HEK293 (cell line): ENCODE data around the gene CACTIN.
A peak's percentile ranks its signal among the peaks of the same experiment; 100 is the strongest.

Experiments
- CTCF ChIA-PET: fragments of 350-600 bp; formaldehyde crosslinking; extraction: SDS; loops from one replicate; lab custom pipeline; 2021; ENCODE audit warnings: antibody characterized with exemption; lab: Yijun Ruan, JAX
- POLR2A ChIA-PET: fragments of 300-600 bp; formaldehyde crosslinking; extraction: SDS; loops from one replicate; lab custom pipeline; 2020; ENCODE audit warnings: antibody characterized with exemption, inconsistent platforms; lab: Yijun Ruan, JAX
- H3K27ac ChIP-seq: fragments of 200-500 bp; sonication (Bioruptor generic); 2 replicates; pipeline ENCODE4 v1.5.1; 2014; ENCODE audit warnings: low read depth, low read length, control low read depth, inconsistent platforms; ENCODE audit errors: extremely low read depth
- H3K36me3 ChIP-seq, 2 experiments: fragments of 200-500 bp in 1 of 2; sonication (Bioruptor generic) in 1 of 2; 1 replicate in 1 of 2; 2 replicates in 1 of 2; pipeline ENCODE4 v1.5.1; 2014 to 2017; ENCODE audit warnings: inconsistent platforms in 2 of 2, low read length in 2 of 2; ENCODE audit not compliant: control insufficient read depth in 2 of 2, insufficient read depth in 1 of 2
- H3K4me1 ChIP-seq: fragments of 200-500 bp; sonication (Bioruptor generic); 2 replicates; pipeline ENCODE4 v1.5.1; 2014; ENCODE audit warnings: mild to moderate bottlenecking, low read length, inconsistent platforms; ENCODE audit not compliant: control insufficient read depth, insufficient read depth
- H3K4me3 ChIP-seq: 2 replicates; pipeline ENCODE4 v1.5.1; 2011; ENCODE audit warnings: low read depth, mild to moderate bottlenecking, control low read depth, low read length, moderate library complexity
- H3K9me3 ChIP-seq: fragments of 200-500 bp; sonication (Bioruptor generic); 2 replicates; pipeline ENCODE4 v1.5.1; 2014; ENCODE audit warnings: low read depth, low read length, inconsistent platforms; ENCODE audit not compliant: control insufficient read depth, insufficient read depth
- ATF2 ChIP-seq: fragments of 450-650 bp; formaldehyde crosslinking; IDR thresholded peaks from 2 replicates; pipeline ENCODE4 v1.5.1; 2016; ENCODE audit warnings: missing biosample characterization, missing genetic modification characterization, low read depth
- FEZF1 ChIP-seq: fragments of 450-650 bp; formaldehyde crosslinking; IDR thresholded peaks from 2 replicates; pipeline ENCODE4 v1.5.1; 2016; ENCODE audit warnings: missing biosample characterization, missing genetic modification characterization
- GLI2 ChIP-seq: fragments of 450-650 bp; formaldehyde crosslinking; IDR thresholded peaks from 2 replicates; pipeline ENCODE4; 2017; ENCODE audit warnings: missing biosample characterization, missing genetic modification characterization, low read depth, borderline replicate concordance
- GLIS2 ChIP-seq: fragments of 450-650 bp; formaldehyde crosslinking; IDR thresholded peaks from 2 replicates; pipeline ENCODE4 v1.5.1; 2016; ENCODE audit warnings: missing biosample characterization, missing genetic modification characterization
- REPIN1 ChIP-seq: fragments of 450-650 bp; formaldehyde crosslinking; IDR thresholded peaks from 2 replicates; pipeline ENCODE4 v1.5.1; 2017; ENCODE audit warnings: missing biosample characterization, missing genetic modification characterization, low read depth
- ZEB2 ChIP-seq: fragments of 450-650 bp; formaldehyde crosslinking; IDR thresholded peaks from 2 replicates; pipeline ENCODE4 v1.5.1; 2016; ENCODE audit warnings: missing biosample characterization, missing genetic modification characterization
- ZFHX2 ChIP-seq: fragments of 450-650 bp; formaldehyde crosslinking; conservative IDR thresholded peaks from 2 replicates; pipeline ENCODE4 v1.5.1; 2016; ENCODE audit warnings: missing biosample characterization, missing genetic modification characterization
- ZNF114 ChIP-seq: fragments of 450-650 bp; formaldehyde crosslinking; IDR thresholded peaks from 2 replicates; pipeline ENCODE4 v1.5.0; 2017; ENCODE audit warnings: missing biosample characterization, missing genetic modification characterization
- ZNF16 ChIP-seq: fragments of 450-650 bp; formaldehyde crosslinking; IDR thresholded peaks from 2 replicates; pipeline ENCODE4 v1.5.1; 2016; ENCODE audit warnings: low read depth, missing biosample characterization, missing genetic modification characterization
- ZNF19 ChIP-seq: fragments of 450-650 bp; formaldehyde crosslinking; IDR thresholded peaks from 2 replicates; pipeline ENCODE4; 2016; ENCODE audit warnings: missing biosample characterization, missing genetic modification characterization, low read depth
- ZNF23 ChIP-seq: fragments of 450-650 bp; formaldehyde crosslinking; IDR thresholded peaks from 2 replicates; pipeline ENCODE4 v1.5.1; 2016; ENCODE audit warnings: missing biosample characterization, missing genetic modification characterization, borderline replicate concordance
- ZNF24 ChIP-seq: fragments of 450-650 bp; formaldehyde crosslinking; IDR thresholded peaks from 2 replicates; pipeline ENCODE4 v1.5.1; 2016; ENCODE audit warnings: missing biosample characterization, missing genetic modification characterization
- ZNF362 ChIP-seq: fragments of 450-650 bp; formaldehyde crosslinking; IDR thresholded peaks from 2 replicates; pipeline ENCODE4 v1.5.1; 2016; ENCODE audit warnings: missing biosample characterization, missing genetic modification characterization
- ZNF391 ChIP-seq: fragments of 450-650 bp; formaldehyde crosslinking; IDR thresholded peaks from 2 replicates; pipeline ENCODE4 v1.5.1; 2016; ENCODE audit warnings: low read depth, missing biosample characterization, missing genetic modification characterization, borderline replicate concordance
- ZNF473 ChIP-seq: fragments of 450-650 bp; formaldehyde crosslinking; IDR thresholded peaks from 2 replicates; pipeline ENCODE4 v1.5.1; 2017; ENCODE audit warnings: missing biosample characterization, missing genetic modification characterization
- ZNF600 ChIP-seq: fragments of 450-650 bp; formaldehyde crosslinking; IDR thresholded peaks from 2 replicates; pipeline ENCODE4 v1.5.1; 2016; ENCODE audit warnings: missing biosample characterization, missing genetic modification characterization
- ZNF629 ChIP-seq: fragments of 450-650 bp; formaldehyde crosslinking; IDR thresholded peaks from 2 replicates; pipeline ENCODE4 v1.5.1; 2017; ENCODE audit warnings: missing biosample characterization, missing genetic modification characterization
- ZNF639 ChIP-seq: fragments of 450-650 bp; formaldehyde crosslinking; IDR thresholded peaks from 2 replicates; pipeline ENCODE4 v1.5.1; 2016; ENCODE audit warnings: missing biosample characterization, missing genetic modification characterization
- ZNF768 ChIP-seq: fragments of 450-650 bp; formaldehyde crosslinking; IDR thresholded peaks from 2 replicates; pipeline ENCODE4 v1.5.1; 2018; ENCODE audit warnings: missing biosample characterization, mild to moderate bottlenecking, missing genetic modification characterization
- ZSCAN18 ChIP-seq: fragments of 450-650 bp; formaldehyde crosslinking; IDR thresholded peaks from 2 replicates; pipeline ENCODE4 v1.5.1; 2016; ENCODE audit warnings: missing biosample characterization, missing genetic modification characterization
- TF ChIP-seq, protein P1 (sequence below): fragments of 450-650 bp; formaldehyde crosslinking; IDR thresholded peaks from 2 replicates; pipeline ENCODE4 v1.5.1; 2016; ENCODE audit warnings: missing biosample characterization, missing genetic modification characterization
- TF ChIP-seq, protein P2 (sequence below): fragments of 450-650 bp; IDR thresholded peaks from 2 replicates; pipeline ENCODE4 v1.5.1; 2018; ENCODE audit warnings: missing biosample characterization, mild to moderate bottlenecking, missing genetic modification characterization
- TF ChIP-seq, protein P3 (sequence below): fragments of 450-650 bp; formaldehyde crosslinking; IDR thresholded peaks from 2 replicates; pipeline ENCODE4 v1.5.1; 2016; ENCODE audit warnings: missing biosample characterization, missing genetic modification characterization

Gene CACTIN

DNA sequence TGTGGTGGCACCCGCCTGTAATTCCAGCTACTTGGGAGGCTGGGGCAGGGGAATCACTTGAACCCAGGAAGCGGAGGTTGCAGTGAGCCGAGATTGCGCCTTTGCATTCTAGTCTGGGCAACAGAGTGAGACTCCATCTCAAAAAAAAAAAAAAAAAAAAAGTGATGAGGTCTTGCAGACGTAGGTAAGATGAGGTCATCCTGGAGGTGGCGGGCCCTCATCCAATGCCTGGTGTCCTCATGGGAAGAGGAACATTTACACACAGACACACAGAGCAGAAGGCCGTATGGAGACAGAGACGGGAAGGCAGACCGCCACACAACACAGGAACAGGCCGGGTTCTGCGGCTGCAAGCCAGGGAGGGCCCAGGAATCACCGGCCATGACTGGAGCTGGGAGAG lies 4.4 kb downstream of the CACTIN start:
- H3K36me3 ChIP-seq: peaks cover 0 to 31% of the 10 kb centered on the region in 2 experiments; a peak in 2 of 3 replicates
- no peaks in the 10 kb centered on the region for H3K9me3 ChIP-seq
- ChIA-PET POLR2A (no interaction called here), CTCF (interaction anchor here (0.7 to 1.1 kb wide), 2 partner anchors 14 to 76 kb away, joined by 3 read pairs; no protein-coding TSS in a partner anchor)
- no peak overlapping the region for H3K4me3 ChIP-seq
- TF ChIP-seq ZNF24 (tag by site-specific recombination) (no peak), ZNF23 (tag by site-specific recombination) (no peak), ATF2 (tag by site-specific recombination) (peak; percentile 58), ZNF391 (tag by site-specific recombination) (no peak), ZNF639 (tag by site-specific recombination) (no peak), ZFHX2 (peak; percentile 25), ZNF16 (tag by site-specific recombination) (no peak), ZNF629 (tag by site-specific recombination) (0 out of 2 replicates have a peak, but pooled peaks have one; percentile 13), ZNF600 (tag by site-specific recombination) (0 out of 2 replicates have a peak, but pooled peaks have one; percentile 48), FEZF1 (tag by site-specific recombination) (no peak)
- TF ChIP-seq, protein P1, sequence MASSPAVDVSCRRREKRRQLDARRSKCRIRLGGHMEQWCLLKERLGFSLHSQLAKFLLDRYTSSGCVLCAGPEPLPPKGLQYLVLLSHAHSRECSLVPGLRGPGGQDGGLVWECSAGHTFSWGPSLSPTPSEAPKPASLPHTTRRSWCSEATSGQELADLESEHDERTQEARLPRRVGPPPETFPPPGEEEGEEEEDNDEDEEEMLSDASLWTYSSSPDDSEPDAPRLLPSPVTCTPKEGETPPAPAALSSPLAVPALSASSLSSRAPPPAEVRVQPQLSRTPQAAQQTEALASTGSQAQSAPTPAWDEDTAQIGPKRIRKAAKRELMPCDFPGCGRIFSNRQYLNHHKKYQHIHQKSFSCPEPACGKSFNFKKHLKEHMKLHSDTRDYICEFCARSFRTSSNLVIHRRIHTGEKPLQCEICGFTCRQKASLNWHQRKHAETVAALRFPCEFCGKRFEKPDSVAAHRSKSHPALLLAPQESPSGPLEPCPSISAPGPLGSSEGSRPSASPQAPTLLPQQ (tag by site-specific recombination): 0 out of 2 replicates have a peak, but pooled peaks have one; percentile 24
- H3K4me1 ChIP-seq: peaks cover 2% of the 10 kb centered on the region; the same call in 1 of the 2 replicates
- no peak overlapping the region for H3K27ac ChIP-seq

GRCh38 chr19:3621689-3622088 lies 4.9 kb downstream of the CACTIN start:
- H3K4me3 ChIP-seq: no peak overlapping the region
- no peak overlapping the region for H3K27ac ChIP-seq
- POLR2A ChIA-PET: no interaction called here
- H3K36me3 ChIP-seq: peaks cover 0 to 31% of the 10 kb centered on the region in 2 experiments; a peak in 2 of 3 replicates
- CTCF ChIA-PET: interaction anchor here (0.6 to 1.1 kb wide), 5 partner anchors 14 to 97 kb away, joined by 3 to 4 read pairs (median 3); no protein-coding TSS in a partner anchor
- peaks cover 2% of the 10 kb centered on the region; the same call in 1 of the 2 replicates for H3K4me1 ChIP-seq
- H3K9me3 ChIP-seq: no peaks in the 10 kb centered on the region
- TF ChIP-seq, protein P2, sequence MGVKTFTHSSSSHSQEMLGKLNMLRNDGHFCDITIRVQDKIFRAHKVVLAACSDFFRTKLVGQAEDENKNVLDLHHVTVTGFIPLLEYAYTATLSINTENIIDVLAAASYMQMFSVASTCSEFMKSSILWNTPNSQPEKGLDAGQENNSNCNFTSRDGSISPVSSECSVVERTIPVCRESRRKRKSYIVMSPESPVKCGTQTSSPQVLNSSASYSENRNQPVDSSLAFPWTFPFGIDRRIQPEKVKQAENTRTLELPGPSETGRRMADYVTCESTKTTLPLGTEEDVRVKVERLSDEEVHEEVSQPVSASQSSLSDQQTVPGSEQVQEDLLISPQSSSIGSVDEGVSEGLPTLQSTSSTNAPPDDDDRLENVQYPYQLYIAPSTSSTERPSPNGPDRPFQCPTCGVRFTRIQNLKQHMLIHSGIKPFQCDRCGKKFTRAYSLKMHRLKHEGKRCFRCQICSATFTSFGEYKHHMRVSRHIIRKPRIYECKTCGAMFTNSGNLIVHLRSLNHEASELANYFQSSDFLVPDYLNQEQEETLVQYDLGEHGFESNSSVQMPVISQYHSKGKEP: no peak
- TF ChIP-seq ZSCAN18 (no peak), GLI2 (tag by site-specific recombination) (no peak), ZEB2 (tag by site-specific recombination) (no peak), ZNF19 (no peak), ZNF473 (tag by site-specific recombination) (no peak), ZNF768 (no peak), ZNF362 (tag by site-specific recombination) (no peak), REPIN1 (tag by site-specific recombination) (no peak), GLIS2 (tag by site-specific recombination) (no peak), ZNF114 (tag by site-specific recombination) (no peak)
- TF ChIP-seq, protein P3, sequence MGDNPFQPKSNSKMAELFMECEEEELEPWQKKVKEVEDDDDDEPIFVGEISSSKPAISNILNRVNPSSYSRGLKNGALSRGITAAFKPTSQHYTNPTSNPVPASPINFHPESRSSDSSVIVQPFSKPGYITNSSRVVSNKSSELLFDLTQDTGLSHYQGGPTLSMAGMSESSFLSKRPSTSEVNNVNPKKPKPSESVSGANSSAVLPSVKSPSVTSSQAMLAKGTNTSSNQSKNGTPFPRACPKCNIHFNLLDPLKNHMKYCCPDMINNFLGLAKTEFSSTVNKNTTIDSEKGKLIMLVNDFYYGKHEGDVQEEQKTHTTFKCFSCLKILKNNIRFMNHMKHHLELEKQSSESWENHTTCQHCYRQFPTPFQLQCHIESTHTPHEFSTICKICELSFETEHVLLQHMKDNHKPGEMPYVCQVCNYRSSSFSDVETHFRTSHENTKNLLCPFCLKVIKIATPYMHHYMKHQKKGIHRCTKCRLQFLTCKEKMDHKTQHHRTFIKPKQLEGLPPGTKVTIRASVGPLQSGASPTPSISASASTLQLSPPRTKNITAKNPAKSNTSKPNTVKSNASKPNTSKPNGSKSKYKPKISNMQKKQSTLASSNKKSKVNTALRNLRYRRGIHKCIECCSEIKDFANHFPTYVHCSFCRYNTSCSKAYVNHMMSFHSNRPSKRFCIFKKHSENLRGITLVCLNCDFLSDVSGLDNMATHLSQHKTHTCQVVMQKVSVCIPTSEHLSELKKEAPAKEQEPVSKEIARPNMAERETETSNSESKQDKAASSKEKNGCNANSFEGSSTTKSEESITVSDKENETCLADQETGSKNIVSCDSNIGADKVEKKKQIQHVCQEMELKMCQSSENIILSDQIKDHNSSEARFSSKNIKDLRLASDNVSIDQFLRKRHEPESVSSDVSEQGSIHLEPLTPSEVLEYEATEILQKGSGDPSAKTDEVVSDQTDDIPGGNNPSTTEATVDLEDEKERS (tag by site-specific recombination): no peak
